HEK293 (cell line): ENCODE measurements around the gene ARID3A.
A peak's percentile ranks its signal among the peaks of the same experiment; 100 is the strongest.

ENCODE experiments used
- CTCF ChIA-PET: fragments of 350-600 bp; formaldehyde crosslinking; extraction: SDS; loops from one replicate; lab custom pipeline; 2021; ENCODE audit warnings: antibody characterized with exemption; lab: Yijun Ruan, JAX
- POLR2A ChIA-PET: fragments of 300-600 bp; formaldehyde crosslinking; extraction: SDS; loops from one replicate; lab custom pipeline; 2020; ENCODE audit warnings: antibody characterized with exemption, inconsistent platforms; lab: Yijun Ruan, JAX
- H3K27ac ChIP-seq: fragments of 200-500 bp; sonication (Bioruptor generic); 2 replicates; pipeline ENCODE4 v1.5.1; 2014; ENCODE audit warnings: low read depth, low read length, control low read depth, inconsistent platforms; ENCODE audit errors: extremely low read depth
- H3K36me3 ChIP-seq, 2 experiments: fragments of 200-500 bp in 1 of 2; sonication (Bioruptor generic) in 1 of 2; 1 replicate in 1 of 2; 2 replicates in 1 of 2; pipeline ENCODE4 v1.5.1; 2014 to 2017; ENCODE audit warnings: inconsistent platforms in 2 of 2, low read length in 2 of 2; ENCODE audit not compliant: control insufficient read depth in 2 of 2, insufficient read depth in 1 of 2
- H3K4me1 ChIP-seq: fragments of 200-500 bp; sonication (Bioruptor generic); 2 replicates; pipeline ENCODE4 v1.5.1; 2014; ENCODE audit warnings: mild to moderate bottlenecking, low read length, inconsistent platforms; ENCODE audit not compliant: control insufficient read depth, insufficient read depth
- H3K4me3 ChIP-seq: 2 replicates; pipeline ENCODE4 v1.5.1; 2011; ENCODE audit warnings: low read depth, mild to moderate bottlenecking, control low read depth, low read length, moderate library complexity
- H3K9me3 ChIP-seq: fragments of 200-500 bp; sonication (Bioruptor generic); 2 replicates; pipeline ENCODE4 v1.5.1; 2014; ENCODE audit warnings: low read depth, low read length, inconsistent platforms; ENCODE audit not compliant: control insufficient read depth, insufficient read depth
- BCL11A ChIP-seq: fragments of 450-650 bp; formaldehyde crosslinking; IDR thresholded peaks from 2 replicates; pipeline ENCODE4 v1.5.1; 2016; ENCODE audit warnings: low read depth, missing biosample characterization, missing genetic modification characterization
- BCL11B ChIP-seq: fragments of 450-650 bp; formaldehyde crosslinking; IDR thresholded peaks from 2 replicates; pipeline ENCODE4 v1.5.1; 2016; ENCODE audit warnings: low read depth, missing biosample characterization, missing genetic modification characterization
- GFI1B ChIP-seq: fragments of 450-650 bp; formaldehyde crosslinking; IDR thresholded peaks from 2 replicates; pipeline ENCODE4 v1.5.1; 2016; ENCODE audit warnings: missing biosample characterization, missing genetic modification characterization
- GLIS1 ChIP-seq: fragments of 450-650 bp; formaldehyde crosslinking; IDR thresholded peaks from 2 replicates; pipeline ENCODE4 v1.5.1; 2016; ENCODE audit warnings: missing biosample characterization, missing genetic modification characterization
- GLIS2 ChIP-seq: fragments of 450-650 bp; formaldehyde crosslinking; IDR thresholded peaks from 2 replicates; pipeline ENCODE4 v1.5.1; 2016; ENCODE audit warnings: missing biosample characterization, missing genetic modification characterization
- KLF8 ChIP-seq: fragments of 450-650 bp; formaldehyde crosslinking; IDR thresholded peaks from 2 replicates; pipeline ENCODE4 v1.5.1; 2016; ENCODE audit warnings: missing biosample characterization, missing genetic modification characterization
- PRDM6 ChIP-seq: fragments of 450-650 bp; formaldehyde crosslinking; IDR thresholded peaks from 2 replicates; pipeline ENCODE4 v1.5.1; 2017; ENCODE audit warnings: missing biosample characterization, missing genetic modification characterization
- REPIN1 ChIP-seq: fragments of 450-650 bp; formaldehyde crosslinking; IDR thresholded peaks from 2 replicates; pipeline ENCODE4 v1.5.1; 2017; ENCODE audit warnings: missing biosample characterization, missing genetic modification characterization, low read depth
- SP2 ChIP-seq: fragments of 450-650 bp; formaldehyde crosslinking; IDR thresholded peaks from 2 replicates; pipeline ENCODE4 v1.5.1; 2016; ENCODE audit warnings: missing biosample characterization, missing genetic modification characterization
- WT1 ChIP-seq: fragments of 450-650 bp; formaldehyde crosslinking; IDR thresholded peaks from 2 replicates; pipeline ENCODE4 v1.5.1; 2016; ENCODE audit warnings: missing biosample characterization, missing genetic modification characterization
- YY2 ChIP-seq: fragments of 450-650 bp; formaldehyde crosslinking; IDR thresholded peaks from 2 replicates; pipeline ENCODE4 v1.5.1; 2016; ENCODE audit warnings: missing biosample characterization, missing genetic modification characterization
- ZBTB48 ChIP-seq: fragments of 450-650 bp; formaldehyde crosslinking; IDR thresholded peaks from 2 replicates; pipeline ENCODE4 v1.5.1; 2016; ENCODE audit warnings: missing biosample characterization, missing genetic modification characterization
- ZNF10 ChIP-seq: fragments of 450-650 bp; formaldehyde crosslinking; IDR thresholded peaks from 2 replicates; pipeline ENCODE4 v1.5.1; 2017; ENCODE audit warnings: missing biosample characterization, missing genetic modification characterization
- ZNF157 ChIP-seq: fragments of 450-650 bp; formaldehyde crosslinking; IDR thresholded peaks from 2 replicates; pipeline ENCODE4 v1.5.1; 2016; ENCODE audit warnings: missing biosample characterization, missing genetic modification characterization
- ZNF174 ChIP-seq: fragments of 450-650 bp; formaldehyde crosslinking; IDR thresholded peaks from 2 replicates; pipeline ENCODE4 v1.5.0; 2017; ENCODE audit warnings: missing biosample characterization, mild to moderate bottlenecking, missing genetic modification characterization
- ZNF19 ChIP-seq: fragments of 450-650 bp; formaldehyde crosslinking; IDR thresholded peaks from 2 replicates; pipeline ENCODE4; 2016; ENCODE audit warnings: missing biosample characterization, missing genetic modification characterization, low read depth
- ZNF202 ChIP-seq: fragments of 450-650 bp; formaldehyde crosslinking; IDR thresholded peaks from 2 replicates; pipeline ENCODE4 v1.5.1; 2016; ENCODE audit warnings: missing biosample characterization, missing genetic modification characterization, borderline replicate concordance
- ZNF24 ChIP-seq: fragments of 450-650 bp; formaldehyde crosslinking; IDR thresholded peaks from 2 replicates; pipeline ENCODE4 v1.5.1; 2016; ENCODE audit warnings: missing biosample characterization, missing genetic modification characterization
- ZNF341 ChIP-seq: fragments of 450-650 bp; formaldehyde crosslinking; IDR thresholded peaks from 2 replicates; pipeline ENCODE4; 2016; ENCODE audit warnings: low read depth, missing biosample characterization, missing genetic modification characterization
- ZNF433 ChIP-seq: fragments of 450-650 bp; formaldehyde crosslinking; IDR thresholded peaks from 2 replicates; pipeline ENCODE4 v1.5.1; 2016; ENCODE audit warnings: missing biosample characterization, missing genetic modification characterization, low read depth
- ZNF488 ChIP-seq: fragments of 450-650 bp; formaldehyde crosslinking; IDR thresholded peaks from 2 replicates; pipeline ENCODE4 v1.5.1; 2016; ENCODE audit warnings: missing biosample characterization, missing genetic modification characterization
- ZNF600 ChIP-seq: fragments of 450-650 bp; formaldehyde crosslinking; IDR thresholded peaks from 2 replicates; pipeline ENCODE4 v1.5.1; 2016; ENCODE audit warnings: missing biosample characterization, missing genetic modification characterization
- ZNF658 ChIP-seq: fragments of 450-650 bp; formaldehyde crosslinking; IDR thresholded peaks from 2 replicates; pipeline ENCODE4; 2016; ENCODE audit warnings: missing biosample characterization, missing genetic modification characterization
- ZNF677 ChIP-seq: fragments of 450-650 bp; IDR thresholded peaks from 2 replicates; pipeline ENCODE4 v1.5.0; 2018; ENCODE audit warnings: missing biosample characterization, mild to moderate bottlenecking, missing genetic modification characterization, moderate library complexity
- ZNF76 ChIP-seq: fragments of 450-650 bp; formaldehyde crosslinking; IDR thresholded peaks from 2 replicates; pipeline ENCODE4; 2016; ENCODE audit warnings: low read depth, missing biosample characterization, missing genetic modification characterization, borderline replicate concordance
- ZNF791 ChIP-seq: fragments of 450-650 bp; formaldehyde crosslinking; IDR thresholded peaks from 2 replicates; pipeline ENCODE4 v1.5.1; 2016; ENCODE audit warnings: missing biosample characterization, missing genetic modification characterization
- ZSCAN5A ChIP-seq: fragments of 450-650 bp; formaldehyde crosslinking; IDR thresholded peaks from 2 replicates; pipeline ENCODE4 v1.5.1; 2016; ENCODE audit warnings: missing biosample characterization, missing genetic modification characterization

ARID3A gene

GRCh38 chr19:1009041-1009980 is 83.5 kb downstream of the ARID3A start (continued):
- TF ChIP-seq ZNF488: no peak
- no peak for TF ChIP-seq PRDM6 (tag by site-specific recombination)
- peak; percentile 74 for TF ChIP-seq KLF8 (tag by site-specific recombination)
- no peak for TF ChIP-seq ZNF341 (tag by site-specific recombination)
- TF ChIP-seq ZNF10: peak; percentile 59; the same call in 1 of the 2 replicates
- no peak for TF ChIP-seq ZNF24 (tag by site-specific recombination)
- TF ChIP-seq WT1 (tag by site-specific recombination): 0 out of 2 replicates have a peak, but pooled peaks have one; percentile 19
- no peak for TF ChIP-seq SP2 (tag by site-specific recombination)
- no peak for TF ChIP-seq ZBTB48 (tag by site-specific recombination)
- TF ChIP-seq ZNF76: no peak
- no peak for TF ChIP-seq GFI1B (tag by site-specific recombination)
- no peak for TF ChIP-seq ZNF791 (tag by site-specific recombination)
- no peak for TF ChIP-seq ZSCAN5A (tag by site-specific recombination)
- TF ChIP-seq ZNF677 (tag by site-specific recombination): no peak
- TF ChIP-seq ZNF658 (tag by site-specific recombination): no peak
- no peak for TF ChIP-seq REPIN1 (tag by site-specific recombination)
- no peak for TF ChIP-seq ZNF19
- TF ChIP-seq ZNF174: no peak
- no peak for TF ChIP-seq ZNF157 (tag by site-specific recombination)

GRCh38 chr19:1009981-1010538 is 84.2 kb downstream of the ARID3A start:
- POLR2A ChIA-PET: interaction anchor here (1.6 kb wide), 1 partner anchor 29 kb away, joined by 4 read pairs; the partner anchor contains the start of gene ABCA7

More at GRCh38 chr19:1009981-1010538, 84.2 kb downstream of the ARID3A start:
- no peak overlapping the region for H3K4me3 ChIP-seq
- TF ChIP-seq ZNF600 (tag by site-specific recombination): 0 out of 2 replicates have a peak, but pooled peaks have one; percentile 4
- 0 out of 2 replicates have a peak, but pooled peaks have one; percentile 32 for TF ChIP-seq BCL11A (tag by site-specific recombination)
- TF ChIP-seq GLIS2 (tag by site-specific recombination): peak; percentile 72
- no peak for TF ChIP-seq YY2 (tag by site-specific recombination)
- no peak for TF ChIP-seq ZNF433 (tag by site-specific recombination)
- peak; percentile 81 for TF ChIP-seq GLIS1 (tag by site-specific recombination)
- TF ChIP-seq BCL11B (tag by site-specific recombination): peak; percentile 76; the same call in 1 of the 2 replicates
- 0 out of 2 replicates have a peak, but pooled peaks have one; percentile 76 for TF ChIP-seq ZNF202 (tag by site-specific recombination)
- H3K36me3 ChIP-seq: peaks cover 0 to 51% of the 10 kb centered on the region in 2 experiments; a peak in 1 of 3 replicates
- H3K4me1 ChIP-seq: no peaks in the 10 kb centered on the region
- CTCF ChIA-PET: no interaction called here
- H3K27ac ChIP-seq: no peak overlapping the region
- no peaks in the 10 kb centered on the region for H3K9me3 ChIP-seq
